Measurements from ENCODE around the gene SPG7. TPM values are rescaled to one million over a fixed set of nuclear protein-coding genes. Genes with fewer than 3 reads are reported as not detected.
A peak's percentile ranks its signal among the peaks of the same experiment; 100 is the strongest.

The SPG7 gene
- total RNA-seq, 4 donors from 2014 or later = 66.6 to 208 (median 144) TPM

DNA sequence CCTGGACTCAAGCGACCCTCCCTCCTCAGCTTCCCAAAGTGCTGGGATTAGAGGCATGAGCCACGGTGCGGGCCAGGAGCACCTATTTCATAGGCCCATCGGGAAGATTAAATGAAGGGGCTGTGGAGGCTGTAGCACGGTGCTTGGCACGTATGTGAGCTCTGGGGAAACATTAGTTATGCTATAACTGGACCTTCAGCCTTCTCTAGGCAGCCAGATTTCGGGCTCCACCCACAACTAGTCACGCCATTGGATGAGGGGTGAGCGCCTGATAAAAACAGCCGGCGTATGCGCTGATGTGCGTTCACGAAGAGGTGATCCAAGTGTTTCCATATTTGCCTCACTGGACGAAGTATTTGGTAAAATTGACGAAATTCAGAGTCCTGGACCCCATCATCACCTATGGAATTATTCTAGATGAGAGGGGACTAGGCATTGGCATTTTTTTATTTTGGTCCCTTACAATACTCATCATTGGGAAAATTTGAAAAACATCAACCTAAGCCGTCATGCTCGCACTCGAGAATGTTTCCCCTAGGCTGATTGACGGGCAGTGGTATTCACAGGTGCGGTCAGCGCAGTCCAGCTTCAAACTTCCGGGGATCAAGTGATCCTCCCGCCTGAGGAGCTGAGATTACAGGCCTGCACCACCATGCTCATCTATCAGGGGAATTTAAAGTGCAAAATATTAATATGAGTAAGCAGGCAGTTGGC lies 16.1 kb upstream of the SPG7 start:
- no peaks in the 10 kb centered on the region for H3K9me3 ChIP-seq
- no peak for DNase-seq
- TF ChIP-seq POLR2A (IDR thresholded peaks at IDR 0.05) = no peak
- TF ChIP-seq, protein P1, sequence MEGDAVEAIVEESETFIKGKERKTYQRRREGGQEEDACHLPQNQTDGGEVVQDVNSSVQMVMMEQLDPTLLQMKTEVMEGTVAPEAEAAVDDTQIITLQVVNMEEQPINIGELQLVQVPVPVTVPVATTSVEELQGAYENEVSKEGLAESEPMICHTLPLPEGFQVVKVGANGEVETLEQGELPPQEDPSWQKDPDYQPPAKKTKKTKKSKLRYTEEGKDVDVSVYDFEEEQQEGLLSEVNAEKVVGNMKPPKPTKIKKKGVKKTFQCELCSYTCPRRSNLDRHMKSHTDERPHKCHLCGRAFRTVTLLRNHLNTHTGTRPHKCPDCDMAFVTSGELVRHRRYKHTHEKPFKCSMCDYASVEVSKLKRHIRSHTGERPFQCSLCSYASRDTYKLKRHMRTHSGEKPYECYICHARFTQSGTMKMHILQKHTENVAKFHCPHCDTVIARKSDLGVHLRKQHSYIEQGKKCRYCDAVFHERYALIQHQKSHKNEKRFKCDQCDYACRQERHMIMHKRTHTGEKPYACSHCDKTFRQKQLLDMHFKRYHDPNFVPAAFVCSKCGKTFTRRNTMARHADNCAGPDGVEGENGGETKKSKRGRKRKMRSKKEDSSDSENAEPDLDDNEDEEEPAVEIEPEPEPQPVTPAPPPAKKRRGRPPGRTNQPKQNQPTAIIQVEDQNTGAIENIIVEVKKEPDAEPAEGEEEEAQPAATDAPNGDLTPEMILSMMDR (IDR thresholded peaks at IDR 0.05) = no peak
- intact Hi-C loops (cut with DNase I; ENCODE audit: low total_unique reads) = no loop called here
- peak overlapping the region in 1 of 2 donors; percentile 99 for H3K4me3 ChIP-seq
- H3K36me3 ChIP-seq = no peaks in the 10 kb centered on the region
- no peaks in the 10 kb centered on the region for H3K27me3 ChIP-seq
- H3K4me1 ChIP-seq = peaks cover 0 to 9% of the 10 kb centered on the region in 2 donors
- no peak overlapping the region for H3K27ac ChIP-seq

DNA sequence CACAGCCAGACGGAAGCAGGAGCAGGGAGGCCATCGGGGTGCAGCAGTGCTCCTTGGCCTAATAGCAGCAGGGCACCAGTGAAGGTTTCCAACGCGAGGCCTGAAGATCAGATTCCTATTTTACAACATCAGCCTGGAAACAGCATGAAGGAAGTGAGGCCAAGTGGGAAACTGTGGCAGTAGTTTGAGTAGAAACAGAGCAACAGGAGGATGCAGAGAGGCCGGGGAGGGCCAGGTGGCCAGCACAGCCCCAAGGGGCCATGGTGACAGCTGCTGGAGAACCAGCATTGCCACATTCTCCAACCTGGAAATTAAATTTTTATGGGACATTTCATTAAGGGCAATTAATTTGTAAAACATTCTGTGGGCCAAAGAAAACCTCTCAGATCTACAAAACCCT lies 14.4 kb upstream of the SPG7 start:
- Histone ChIP-seq H3K4me3 (no peak overlapping the region), H3K9me3 (no peaks in the 10 kb centered on the region), H3K27ac (no peak overlapping the region), H3K36me3 (no peaks in the 10 kb centered on the region), H3K4me1 (peaks cover 0 to 9% of the 10 kb centered on the region in 2 donors), H3K27me3 (no peaks in the 10 kb centered on the region)
- DNase-seq = no peak
- intact Hi-C loops (cut with DNase I; ENCODE audit: low total_unique reads) = no loop called here
- TF ChIP-seq POLR2A (IDR thresholded peaks at IDR 0.05) = no peak
- TF ChIP-seq, protein P1 (IDR thresholded peaks at IDR 0.05) = no peak

DNA sequence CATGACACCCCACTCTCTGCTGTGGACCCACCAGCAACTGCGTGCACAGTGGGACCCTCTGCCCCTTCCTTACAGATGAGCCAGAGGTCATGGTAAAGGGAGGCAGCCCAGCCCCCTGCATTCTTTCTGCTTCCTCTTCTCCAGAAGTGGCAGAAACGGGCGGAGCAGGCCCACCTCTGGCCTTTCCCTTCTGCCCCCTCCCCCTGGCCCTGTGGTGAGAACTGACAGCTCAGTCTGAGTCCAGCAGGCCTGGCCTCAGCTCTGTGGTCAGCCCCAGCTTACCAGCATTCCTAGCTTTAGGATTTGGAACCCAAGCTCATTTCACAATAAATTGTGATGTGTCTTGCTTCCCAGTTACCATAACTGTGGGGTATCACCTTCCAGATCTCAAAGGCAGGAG lies 13.1 kb upstream of the SPG7 start:
- no peaks in the 10 kb centered on the region for H3K27me3 ChIP-seq
- H3K36me3 ChIP-seq = no peaks in the 10 kb centered on the region
- no peak for DNase-seq
- no peak for TF ChIP-seq POLR2A (IDR thresholded peaks at IDR 0.05)
- TF ChIP-seq, protein P1 (IDR thresholded peaks at IDR 0.05) = no peak
- peaks cover 4 to 9% of the 10 kb centered on the region in 2 donors for H3K4me1 ChIP-seq
- H3K9me3 ChIP-seq = no peaks in the 10 kb centered on the region
- no peak overlapping the region for H3K4me3 ChIP-seq
- H3K27ac ChIP-seq = no peak overlapping the region
- intact Hi-C loops (cut with DNase I; ENCODE audit: low total_unique reads) = no loop called here

DNA sequence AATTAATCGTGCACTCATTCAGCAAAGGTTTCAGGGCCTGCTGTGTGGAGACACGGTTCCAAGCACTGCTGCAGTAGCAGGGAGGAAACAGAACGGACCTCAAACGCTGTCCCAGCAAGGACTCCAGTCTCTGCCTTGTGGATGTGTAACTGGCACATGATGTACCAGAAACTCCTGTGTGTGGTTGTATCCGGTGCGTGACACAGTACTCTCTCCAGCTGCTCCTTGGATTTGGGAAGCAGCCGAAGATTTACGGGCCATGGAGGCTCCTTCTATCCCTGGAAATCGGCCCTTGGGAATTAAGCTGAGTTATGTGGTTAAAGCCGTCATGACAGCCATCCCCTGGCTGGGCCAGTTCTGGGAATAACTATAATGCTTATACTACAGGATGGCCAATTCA lies 9.4 kb upstream of the SPG7 start:
- H3K4me1 ChIP-seq = peaks cover 0 to 4% of the 10 kb centered on the region in 2 donors
- intact Hi-C loops (cut with DNase I; ENCODE audit: low total_unique reads) = no loop called here
- H3K27me3 ChIP-seq = no peaks in the 10 kb centered on the region
- TF ChIP-seq, protein P1 (IDR thresholded peaks at IDR 0.05) = no peak
- no peak for TF ChIP-seq POLR2A (IDR thresholded peaks at IDR 0.05)
- H3K27ac ChIP-seq = peak overlapping the region; percentile 61 to 72
- no peak overlapping the region for H3K4me3 ChIP-seq
- peak; percentile 78 to 81 for DNase-seq
- no peaks in the 10 kb centered on the region for H3K9me3 ChIP-seq
- H3K36me3 ChIP-seq = no peaks in the 10 kb centered on the region

DNA sequence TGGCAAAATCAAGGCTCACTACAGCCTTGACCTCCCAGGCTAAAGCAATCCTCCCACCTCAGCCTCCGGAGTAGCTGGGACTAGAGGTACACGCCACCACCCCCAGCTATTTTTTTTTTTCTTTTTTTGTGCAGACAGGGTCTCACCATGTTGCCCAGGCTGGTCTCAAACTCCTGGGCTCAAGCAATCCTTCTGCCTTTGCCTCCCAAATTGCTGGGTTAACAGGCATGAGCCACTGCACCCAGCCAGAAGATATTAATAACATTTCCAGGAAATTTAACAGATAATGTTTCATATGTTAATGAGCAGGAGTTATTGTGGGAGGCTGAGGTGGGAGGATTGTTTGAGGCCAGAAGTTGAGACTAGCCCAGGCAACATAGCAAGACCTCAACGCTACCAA lies 8.4 kb upstream of the SPG7 start:
- DNase-seq = no peak
- no peak for TF ChIP-seq POLR2A (IDR thresholded peaks at IDR 0.05)
- TF ChIP-seq, protein P1 (IDR thresholded peaks at IDR 0.05) = no peak
- no peaks in the 10 kb centered on the region for H3K9me3 ChIP-seq
- H3K27me3 ChIP-seq = no peaks in the 10 kb centered on the region
- peaks cover 0 to 4% of the 10 kb centered on the region in 2 donors for H3K4me1 ChIP-seq
- peak overlapping the region in 1 of 2 donors; percentile 72 for H3K27ac ChIP-seq
- intact Hi-C loops (cut with DNase I; ENCODE audit: low total_unique reads) = loop anchor here (10.0 kb wide), 1 partner anchor 175 kb away; no protein-coding TSS in a partner anchor
- H3K36me3 ChIP-seq = no peaks in the 10 kb centered on the region
- H3K4me3 ChIP-seq = no peak overlapping the region
